UCSD-AML1 (cell line): ENCODE data around the gene SCT.
"Not testable (repeated sequence)": the region's sequence is repeated elsewhere in the genome, so short reads cannot be mapped to it uniquely, and the experiment has no call there.

Experiments used
- DNase-seq: peaks from one replicate; lab custom pipeline; 2025; ENCODE audit not compliant: unreplicated experiment; lab: John Stamatoyannopoulos, UW

The SCT gene

GRCh38 chr11:626475-627307 is at the start of gene SCT:
Gene SCT, minus strand, starts transcription at chr11:627181. Its CDS starts 38 bp downstream, at chr11:627143.
- DNase-seq: no peak

DNA sequence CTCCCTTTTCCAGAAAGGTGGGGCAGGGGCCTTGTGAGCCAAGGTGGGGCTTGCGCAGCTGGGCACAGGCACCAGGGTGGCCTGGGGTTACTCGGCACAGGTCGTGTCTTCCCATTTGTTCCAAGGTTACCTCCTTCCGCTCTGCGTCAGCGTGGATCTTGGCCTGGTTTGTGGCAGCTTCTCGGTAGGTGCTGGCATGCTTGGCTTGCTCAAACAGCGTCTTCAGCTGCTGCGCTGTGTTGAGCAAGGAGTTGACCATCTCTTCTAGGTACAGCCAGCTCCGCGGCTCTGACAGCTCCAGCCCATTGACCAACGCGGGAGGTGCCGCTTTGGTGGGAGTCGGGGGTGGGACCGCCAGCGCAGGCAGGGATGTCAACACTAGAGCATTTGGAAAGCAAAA is 47.4 kb upstream of the SCT start:
- no peak for DNase-seq

- DNase-seq: no peak
These were observed 46.9 kb upstream of the SCT start for GRCh38 chr11:673866-674265.

DNA sequence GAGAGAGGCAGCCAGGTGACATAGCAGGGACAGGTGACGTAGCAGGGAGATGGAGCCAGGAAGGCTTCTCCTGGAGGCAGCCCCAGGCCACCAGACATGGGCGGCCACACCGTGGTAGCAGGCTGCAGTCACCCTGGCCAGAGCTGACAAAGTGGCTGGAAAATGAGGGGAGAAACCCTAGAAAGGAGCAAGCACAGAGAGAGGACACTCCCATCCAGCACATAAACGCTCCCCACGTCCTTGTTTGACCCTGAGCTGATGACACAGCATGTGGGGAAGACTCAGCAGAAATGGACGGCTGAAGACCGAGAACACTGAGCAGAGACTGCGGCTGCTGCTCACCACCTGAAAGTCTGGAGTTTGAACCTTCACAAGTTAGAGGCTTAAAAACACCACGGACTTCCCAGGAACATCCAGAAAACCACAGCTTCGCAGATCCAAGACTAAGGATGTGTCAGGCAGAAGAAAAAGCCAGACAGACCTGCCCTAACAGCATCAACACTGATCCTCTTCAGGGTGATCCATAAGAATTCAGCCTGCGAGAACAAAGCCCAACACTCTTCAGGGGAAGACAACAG is 38.8 kb upstream of the SCT start:
- DNase-seq: no peak

- no peak for DNase-seq
These were observed 38.2 kb upstream of the SCT start for GRCh38 chr11:665062-665703.

DNA sequence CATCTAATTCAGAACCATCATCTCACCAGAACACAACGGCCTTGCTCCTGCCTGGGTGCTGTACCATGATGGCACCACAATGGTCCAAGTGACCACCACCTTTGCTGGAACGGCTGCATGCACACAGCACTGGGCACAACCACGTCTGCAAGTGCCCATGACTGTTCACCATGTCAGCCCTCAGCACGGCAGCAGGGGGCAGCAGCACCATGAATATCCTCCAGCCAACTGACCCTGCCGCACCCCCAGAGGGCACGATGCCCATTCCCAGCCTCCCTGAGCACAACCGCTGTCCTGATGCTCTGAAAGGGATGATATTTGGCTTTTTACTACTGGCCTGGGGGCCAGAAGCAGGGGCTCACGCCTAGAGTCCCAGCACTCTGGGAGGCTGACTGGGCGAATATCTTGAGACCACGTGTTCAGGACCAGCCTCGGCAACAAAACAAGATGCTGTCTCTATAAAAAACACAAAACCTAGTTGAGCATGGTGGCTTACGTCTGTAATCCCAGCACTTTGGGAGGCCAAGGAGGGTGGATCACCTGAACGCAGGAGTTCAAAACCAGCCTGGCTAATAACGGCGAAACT is 35.8 kb upstream of the SCT start:
- DNase-seq: peak; percentile 48

DNA sequence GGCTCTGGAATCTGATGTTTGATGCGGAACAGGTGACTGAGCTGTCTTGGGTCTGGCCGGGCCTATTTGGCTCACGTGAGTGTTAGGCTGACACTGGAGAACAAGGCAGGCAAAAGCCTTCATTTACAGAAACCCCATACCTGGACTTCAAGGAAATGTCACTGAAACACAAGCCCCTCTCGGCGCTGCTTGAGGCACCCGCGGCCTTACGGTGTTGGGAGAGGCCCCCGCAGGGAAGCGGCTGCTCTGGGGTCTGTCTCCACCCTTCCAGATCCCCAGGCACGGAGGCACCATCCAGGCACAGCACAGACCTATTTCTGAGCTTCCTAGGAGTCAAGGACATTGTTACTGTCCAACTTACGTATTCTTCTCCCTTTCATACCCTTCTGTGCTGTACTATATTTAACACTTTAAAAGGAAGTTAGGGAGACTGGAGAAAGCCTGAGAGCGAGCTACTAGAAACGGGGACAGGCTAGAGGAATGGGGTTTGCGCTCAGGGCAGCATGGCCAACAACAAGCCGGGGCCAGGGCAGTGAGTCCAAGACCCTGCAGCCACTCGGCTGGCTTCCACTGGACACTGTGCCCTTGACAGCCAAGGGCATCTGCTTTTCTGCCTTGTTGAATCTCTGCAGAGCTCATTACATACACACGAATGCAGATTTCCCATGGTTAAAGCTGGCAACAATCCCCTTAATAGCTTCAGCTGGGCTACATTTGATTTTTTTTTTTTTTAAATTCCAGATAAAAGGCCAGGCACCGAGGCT is 33.9 kb upstream of the SCT start:
- no peak for DNase-seq

DNA sequence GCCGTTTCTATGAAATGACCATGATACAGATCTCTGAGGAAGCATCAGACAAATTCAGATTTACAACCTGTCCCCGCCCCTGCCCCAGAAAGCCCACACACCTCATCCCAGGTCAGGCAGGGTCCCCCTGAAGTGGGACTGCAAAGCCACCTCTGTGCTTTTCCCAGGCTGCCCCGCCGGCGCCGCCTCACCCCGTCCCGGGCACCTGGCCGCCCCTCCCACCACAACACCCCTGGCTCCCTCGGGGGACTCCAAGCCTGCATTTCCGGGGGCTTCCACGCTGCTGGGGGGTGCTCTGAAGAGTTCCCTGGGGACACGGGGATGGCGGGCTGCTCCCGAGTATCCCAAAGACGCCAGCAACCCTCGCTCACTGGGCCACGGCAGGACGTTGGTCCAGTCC is 33.3 kb upstream of the SCT start:
- no peak for DNase-seq

DNA sequence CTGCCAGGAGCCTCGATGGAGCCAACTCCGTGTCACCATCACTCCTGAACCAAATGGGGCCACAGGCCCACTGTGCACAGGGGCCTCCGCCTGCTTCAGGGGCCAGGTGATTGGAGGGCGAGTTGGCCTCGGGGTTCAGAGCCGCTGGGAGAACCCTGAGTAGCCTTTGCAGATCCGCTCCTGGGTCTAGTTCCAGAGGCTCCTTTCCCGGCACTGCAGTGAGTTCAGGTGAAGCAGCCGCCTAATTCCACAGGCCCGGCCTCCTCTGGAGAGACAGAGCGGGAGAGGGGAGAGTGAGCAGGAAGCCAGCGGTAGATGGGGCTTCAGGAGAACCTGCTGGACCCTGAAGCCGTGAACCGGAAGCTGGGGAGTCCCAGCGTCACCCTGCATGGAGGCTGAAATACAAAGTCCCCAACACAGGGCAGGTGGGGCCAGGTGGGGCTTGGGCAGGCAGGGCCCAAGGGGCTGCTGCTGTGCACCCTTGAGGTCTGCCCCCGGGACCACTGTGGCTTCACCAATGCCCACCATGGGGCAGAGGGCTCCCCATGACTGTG is 32.6 kb upstream of the SCT start:
- no peak for DNase-seq

DNA sequence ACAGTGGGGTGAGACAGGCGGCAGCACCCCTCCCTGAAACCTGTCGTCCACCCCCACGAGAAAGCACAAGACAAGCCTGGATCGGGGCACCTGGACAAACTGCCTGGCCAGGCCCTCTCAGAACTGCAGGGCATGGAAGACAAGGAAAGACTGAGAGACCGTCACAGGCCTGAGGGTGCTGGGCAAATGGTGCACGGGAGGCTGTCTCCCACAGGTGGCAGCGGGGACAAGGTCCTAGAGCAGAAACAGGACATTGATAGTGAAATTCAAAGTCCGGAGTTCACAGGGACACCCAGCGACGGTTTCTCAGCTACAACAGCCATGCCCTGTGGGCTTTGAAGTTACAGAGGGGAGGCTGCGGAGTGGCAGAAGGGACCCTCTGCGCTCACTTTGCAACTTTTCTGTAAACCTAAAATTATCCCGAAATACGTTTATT is 30.7 kb upstream of the SCT start:
- no peak for DNase-seq

DNA sequence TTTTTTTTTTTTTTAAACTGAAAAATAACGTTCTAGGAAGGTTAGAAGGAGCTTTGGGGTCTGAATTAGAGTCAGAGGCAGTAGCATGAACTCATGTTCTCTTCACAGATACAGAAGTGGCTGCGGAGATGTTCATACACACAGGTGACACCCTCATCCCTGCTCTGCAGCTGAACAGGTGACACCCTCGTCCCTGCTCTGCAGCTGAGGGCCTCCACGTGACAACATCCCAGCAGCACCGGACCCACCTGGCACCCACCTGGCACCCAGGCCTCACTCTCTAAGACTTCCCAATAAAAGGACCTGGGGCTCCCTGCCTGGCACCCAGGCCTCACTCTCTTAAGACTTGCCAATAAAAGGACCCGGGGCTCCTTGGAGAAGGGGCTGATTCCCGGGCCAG is 29.9 kb upstream of the SCT start:
- DNase-seq: no peak

- DNase-seq: no peak
These were observed 29.4 kb upstream of the SCT start for GRCh38 chr11:656426-656825.

DNA sequence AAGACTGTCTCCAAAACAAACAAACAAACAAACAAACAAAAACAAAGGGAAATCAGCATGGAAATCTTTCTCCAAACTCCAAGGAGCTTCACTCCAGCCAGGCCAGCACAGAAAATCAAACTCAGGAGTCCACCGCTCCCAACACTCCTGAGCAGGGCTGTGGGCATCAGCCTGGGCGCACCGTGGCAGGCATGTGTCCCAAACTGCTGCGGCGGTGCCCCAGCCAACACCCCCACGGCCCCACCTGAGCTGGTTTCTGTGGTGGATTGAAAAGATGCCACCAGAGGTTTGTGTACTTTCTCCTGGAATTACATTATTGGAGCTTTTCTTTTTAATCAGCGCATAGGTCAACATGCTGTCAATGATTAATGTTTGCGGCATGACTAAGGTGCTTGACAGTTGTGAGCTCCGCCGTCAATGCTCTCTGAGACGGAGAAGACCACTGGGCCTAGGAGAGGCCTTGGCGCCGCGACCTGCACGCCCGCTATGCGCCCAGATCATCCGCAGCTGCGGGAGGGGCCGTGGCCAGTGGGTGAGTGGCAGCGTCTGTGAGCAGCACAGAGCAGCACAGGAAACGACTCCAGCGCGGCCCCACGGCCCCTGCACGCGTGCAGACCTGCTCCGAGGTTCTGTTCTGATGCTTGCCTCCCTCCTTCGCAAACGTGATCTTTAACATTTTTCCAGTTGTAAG is 28.2 kb upstream of the SCT start:
- DNase-seq: no peak

DNA sequence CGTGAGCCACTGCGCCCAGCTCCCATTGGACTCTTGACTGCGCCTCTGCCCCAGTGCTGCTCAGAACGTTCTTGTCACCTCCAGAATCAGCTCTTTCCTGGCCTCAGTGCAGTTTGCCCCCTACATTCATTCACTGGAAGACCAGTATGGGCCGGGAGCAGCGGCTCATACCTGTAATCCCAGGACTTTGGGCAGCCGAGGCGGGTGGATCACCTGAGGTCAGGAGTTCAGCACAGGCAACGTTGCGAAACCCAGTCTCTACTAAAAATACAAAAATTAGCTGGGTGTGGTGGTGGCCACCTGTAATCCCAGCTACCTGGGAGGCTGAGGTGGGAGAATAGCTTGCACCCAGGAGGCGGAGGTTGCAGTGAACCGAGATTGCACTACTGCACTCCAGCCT is 27.5 kb upstream of the SCT start:
- DNase-seq: not testable (repeated sequence)

DNA sequence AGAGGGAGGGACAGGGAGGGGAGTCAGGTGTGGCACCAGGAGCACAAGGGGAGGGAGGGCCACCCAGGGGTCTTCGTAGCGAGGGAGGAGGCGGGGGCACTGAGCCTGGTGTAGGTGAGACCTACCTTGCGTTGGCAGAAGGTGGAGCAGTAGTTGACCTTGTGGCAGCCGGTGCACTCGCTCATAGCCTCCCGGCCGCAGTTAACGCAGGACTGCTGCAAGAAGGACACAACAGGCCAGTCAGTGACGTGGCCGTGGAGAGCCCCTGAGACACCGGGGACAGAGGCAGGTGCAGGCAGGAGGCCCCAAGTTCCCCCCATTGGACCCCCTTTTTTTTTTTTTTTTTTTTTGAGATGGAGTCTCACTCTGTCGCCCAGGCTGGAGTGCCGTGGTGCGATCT is 26.9 kb upstream of the SCT start:
- no peak for DNase-seq

DNA sequence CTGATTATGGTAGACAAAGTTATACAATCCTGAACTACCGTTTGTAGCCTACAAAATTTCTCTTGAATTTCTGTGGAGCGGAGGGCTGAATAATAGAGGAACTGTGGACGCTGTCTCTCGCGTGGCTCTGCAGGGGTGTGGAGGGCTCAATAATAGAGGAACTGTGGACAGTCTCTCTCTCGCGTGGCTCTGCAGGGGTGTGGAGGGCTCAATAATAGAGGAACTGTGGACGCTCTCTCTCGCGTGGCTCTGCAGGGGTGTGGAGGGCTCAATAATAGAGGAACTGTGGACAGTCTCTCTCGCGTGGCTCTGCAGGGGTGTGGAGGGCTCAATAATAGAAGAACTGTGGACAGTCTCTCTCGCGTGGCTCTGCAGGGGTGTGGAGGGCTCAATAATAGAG is 26.2 kb upstream of the SCT start:
- DNase-seq: not testable (repeated sequence)

DNA sequence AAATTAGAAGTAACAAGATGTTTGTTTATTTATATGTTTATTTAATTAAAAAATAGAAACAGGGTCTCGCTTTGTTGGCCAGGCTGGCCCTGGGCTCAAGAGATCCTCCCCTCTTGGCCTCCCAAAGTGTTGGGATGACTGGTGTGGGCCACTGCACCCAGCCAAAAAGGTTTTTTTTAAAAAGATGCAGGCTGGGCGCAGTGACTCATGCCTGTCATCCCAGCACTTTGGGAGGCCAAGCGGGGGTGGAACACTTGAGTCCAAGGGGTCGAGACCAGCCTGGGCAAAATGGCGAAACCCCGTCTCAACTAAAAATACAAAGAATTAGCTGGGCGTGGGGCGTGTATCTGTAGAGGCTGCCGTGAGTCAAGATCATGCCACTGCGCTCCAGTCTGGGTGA is 23.5 kb upstream of the SCT start:
- no peak for DNase-seq

DNA sequence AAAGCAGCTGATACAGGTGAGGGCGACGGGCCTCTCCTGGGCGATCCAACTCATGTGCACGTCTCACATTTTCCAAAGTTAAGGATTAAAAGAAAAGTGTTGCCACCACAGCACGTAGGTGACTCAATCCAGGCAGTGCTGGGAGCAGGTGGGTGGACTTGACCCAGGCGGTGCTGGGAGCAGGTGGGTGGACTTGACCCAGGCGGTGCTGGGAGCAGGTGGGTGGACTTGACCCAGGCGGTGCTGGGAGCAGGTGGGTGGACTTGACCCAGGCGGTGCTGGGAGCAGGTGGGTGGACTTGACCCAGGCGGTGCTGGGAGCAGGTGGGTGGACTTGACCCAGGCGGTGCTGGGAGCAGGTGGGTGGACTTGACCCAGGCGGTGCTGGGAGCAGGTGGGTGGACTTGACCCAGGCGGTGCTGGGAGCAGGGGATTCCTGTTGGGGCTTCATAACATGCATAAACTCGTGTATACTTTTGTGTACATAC is 20.7 kb upstream of the SCT start:
- not testable (repeated sequence) for DNase-seq

DNA sequence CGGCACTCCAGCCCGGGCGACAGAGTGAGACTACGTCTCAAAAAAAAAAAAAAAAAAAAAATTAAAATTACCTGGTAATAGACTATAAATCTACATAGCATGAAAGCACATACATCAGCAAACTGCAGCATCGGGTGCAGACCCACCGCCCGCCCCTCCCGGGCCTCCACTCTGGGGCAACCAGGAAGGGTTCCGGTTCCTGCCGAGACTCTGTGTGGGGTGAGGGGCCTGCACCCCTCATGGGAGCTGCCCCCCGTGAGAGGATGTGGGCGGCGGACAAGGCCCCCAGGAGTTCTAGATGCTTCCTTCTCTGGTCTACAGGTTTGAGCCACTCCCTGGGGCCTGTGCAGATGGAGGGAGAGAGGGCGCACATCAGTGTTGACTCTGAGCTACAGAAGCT is 19.2 kb upstream of the SCT start:
- DNase-seq: no peak

GRCh38 chr11:645536-645935 is 18.6 kb upstream of the SCT start:
- no peak for DNase-seq
